ENCODE measurements around the gene TMEM200B.
"Not testable (repeated sequence)": the region's sequence is repeated elsewhere in the genome, so short reads cannot be mapped to it uniquely, and the experiment has no call there.

The TMEM200B gene

GRCh38 chr1:29108041-29108440 is 15.7 kb downstream of the TMEM200B start:
- DNase-seq (ENCODE audit: low spot score) = not testable (repeated sequence)

DNA sequence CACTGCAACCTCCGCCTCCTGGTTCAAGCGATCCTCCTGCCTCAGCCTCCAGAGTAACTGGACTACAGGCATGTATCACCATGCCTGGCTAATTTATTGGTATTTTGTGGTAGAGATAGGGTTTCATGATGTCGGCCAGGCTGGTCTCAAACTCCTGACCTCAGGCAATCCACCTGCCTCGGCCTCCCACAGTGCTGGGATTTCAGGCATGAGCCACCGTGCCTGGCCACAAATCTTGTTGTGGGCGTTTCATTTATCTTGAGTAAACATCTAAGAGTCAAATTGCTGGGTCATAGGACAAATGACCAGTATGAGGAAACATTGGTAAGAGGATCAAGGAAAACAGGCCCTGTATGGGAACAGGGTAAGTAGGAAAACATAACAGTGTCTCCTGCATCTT is 17.9 kb downstream of the TMEM200B start:
- no peak for DNase-seq (ENCODE audit: low spot score)

DNA sequence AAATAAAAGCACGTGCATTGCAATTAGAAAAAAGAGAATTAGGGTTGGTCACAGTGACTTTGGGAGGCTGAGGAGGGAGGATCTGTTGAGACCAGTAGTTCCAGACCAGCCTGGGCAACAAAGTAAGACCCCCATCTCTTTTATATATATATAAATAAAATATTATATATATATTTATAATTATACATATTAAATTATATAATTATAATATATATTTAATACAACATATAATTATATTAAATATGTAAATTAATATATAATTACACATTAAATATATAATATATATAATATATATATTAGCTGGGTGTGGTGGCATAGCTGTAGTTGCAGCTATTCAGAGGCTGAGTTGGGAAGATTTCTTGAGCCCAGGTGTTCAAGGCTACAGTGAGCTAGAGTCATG is 23.2 kb downstream of the TMEM200B start:
- DNase-seq (ENCODE audit: low spot score) = no peak

GRCh38 chr1:29099286-29099685 is 24.4 kb downstream of the TMEM200B start:
- no peak for DNase-seq (ENCODE audit: low spot score)

- no peak for DNase-seq (ENCODE audit: low spot score)
Measured at GRCh38 chr1:29096231-29096886, 27.3 kb downstream of the TMEM200B start.

- no peak for DNase-seq (ENCODE audit: low spot score)
Measured at GRCh38 chr1:29094954-29095353, 28.7 kb downstream of the TMEM200B start.

- DNase-seq (ENCODE audit: low spot score) = no peak
Measured at GRCh38 chr1:29094433-29094832, 29.3 kb downstream of the TMEM200B start.

DNA sequence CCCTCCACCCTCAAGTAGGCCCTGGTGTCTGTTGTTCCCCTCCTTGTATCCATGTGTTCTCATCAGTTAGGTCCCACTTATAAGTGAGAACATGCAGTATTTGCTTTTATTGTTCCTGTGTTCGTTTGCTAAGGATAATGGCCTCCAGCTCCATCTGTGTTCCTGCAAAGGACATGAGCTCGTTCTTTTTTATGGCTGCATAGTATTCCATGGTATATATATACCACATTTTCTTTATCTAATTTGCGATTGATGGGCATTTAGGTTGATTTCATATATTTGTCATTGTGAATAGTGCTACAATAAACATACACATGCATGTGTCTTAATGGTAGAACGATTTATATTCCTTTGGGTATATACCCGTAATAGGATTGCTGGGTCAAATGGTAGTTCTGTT is 31.0 kb downstream of the TMEM200B start:
- DNase-seq (ENCODE audit: low spot score) = not testable (repeated sequence)

DNA sequence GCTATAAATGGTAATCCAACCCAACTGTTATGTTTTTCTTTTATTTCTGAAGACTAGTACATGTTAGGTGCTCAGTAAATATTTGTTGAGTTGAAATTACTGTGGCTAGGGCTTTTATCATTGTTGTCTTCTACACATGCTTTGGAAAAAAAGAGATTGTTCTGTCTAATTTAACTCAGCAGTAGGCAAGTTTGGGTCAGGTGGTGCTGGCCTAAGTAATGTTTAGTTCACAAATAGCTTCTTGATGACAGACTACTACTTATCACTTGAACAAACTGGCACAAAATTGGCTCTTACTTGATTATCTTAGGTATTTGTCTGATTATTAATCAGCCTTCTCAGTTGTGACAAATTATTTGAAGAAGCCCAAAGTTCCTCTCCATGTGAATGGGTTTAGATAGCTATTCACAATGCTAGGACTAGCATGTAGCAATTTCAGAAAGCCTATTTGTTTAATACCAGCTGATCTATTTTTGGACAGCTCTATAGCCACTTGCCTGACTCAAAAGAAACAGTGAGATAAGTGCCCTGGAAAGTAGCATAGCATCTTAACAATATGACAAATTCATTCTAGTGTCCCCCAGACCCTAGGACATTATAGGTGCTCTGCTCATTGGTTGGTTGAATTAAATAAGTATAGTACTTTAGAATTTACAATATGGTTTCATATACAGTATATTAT is 32.6 kb downstream of the TMEM200B start:
- DNase-seq (ENCODE audit: low spot score) = no peak

- no peak for DNase-seq (ENCODE audit: low spot score)
Measured at GRCh38 chr1:29084196-29084521, 39.5 kb downstream of the TMEM200B start.

DNA sequence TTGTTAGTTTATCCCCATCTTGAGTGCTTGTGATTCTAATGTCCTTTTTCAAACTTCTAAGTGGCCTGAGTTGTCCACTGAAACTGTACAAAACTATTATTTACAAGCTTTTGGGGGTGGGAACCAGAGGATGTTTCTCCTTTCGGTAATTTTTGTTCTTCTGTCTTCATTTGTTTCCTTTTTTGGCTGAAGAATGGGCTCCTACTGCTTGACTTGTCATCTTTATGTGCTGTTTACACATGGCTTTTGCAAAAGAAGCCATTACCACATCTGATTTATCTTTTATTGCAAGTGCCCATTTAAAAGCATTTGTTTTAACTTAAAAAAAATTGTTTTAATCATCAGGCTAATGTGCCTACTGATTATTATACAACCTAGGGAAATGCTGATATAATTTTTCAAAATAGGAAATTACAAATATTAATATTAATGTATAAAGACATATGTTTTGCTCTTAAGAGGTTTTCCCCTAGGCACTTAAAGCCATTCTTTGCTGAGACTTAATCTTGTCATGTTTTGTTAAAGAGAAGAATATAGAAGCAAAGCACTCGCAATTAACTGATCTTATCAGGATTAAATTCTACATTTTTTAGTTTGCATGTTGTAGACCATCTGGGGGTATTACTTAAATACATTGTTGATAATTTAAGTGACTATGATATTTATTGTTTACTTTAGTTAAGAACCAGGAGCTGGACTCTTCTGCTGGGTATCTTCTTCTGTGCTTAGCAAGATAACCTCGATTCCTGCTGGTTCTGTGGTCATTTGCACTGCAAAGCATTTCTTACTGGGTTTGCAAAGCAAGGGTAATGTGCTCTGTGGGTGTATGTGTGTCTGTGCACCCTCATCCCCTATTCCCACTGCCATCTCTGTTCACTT is 40.1 kb downstream of the TMEM200B start:
- no peak for DNase-seq (ENCODE audit: low spot score)

GRCh38 chr1:29082519-29082918 is 41.2 kb downstream of the TMEM200B start:
- DNase-seq (ENCODE audit: low spot score) = no peak

DNA sequence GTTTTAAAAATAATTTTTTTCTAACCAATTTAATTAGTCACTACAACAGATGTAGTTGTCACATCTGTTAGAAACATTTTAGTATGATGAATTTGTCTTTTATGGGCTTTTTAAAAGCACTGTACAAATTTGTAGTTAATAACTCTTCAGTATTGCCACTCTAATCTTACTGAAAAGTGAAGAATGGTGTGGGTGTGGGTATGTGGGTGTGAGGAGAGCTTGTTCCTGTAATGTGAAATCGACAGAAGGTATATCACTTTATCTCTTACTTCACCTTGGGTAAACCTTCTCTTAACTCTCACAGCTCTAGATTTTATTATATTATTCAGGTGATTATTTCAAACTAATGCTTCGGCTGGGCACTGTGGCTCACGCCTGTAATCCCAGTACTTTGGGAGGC is 42.5 kb downstream of the TMEM200B start:
- no peak for DNase-seq (ENCODE audit: low spot score)

DNA sequence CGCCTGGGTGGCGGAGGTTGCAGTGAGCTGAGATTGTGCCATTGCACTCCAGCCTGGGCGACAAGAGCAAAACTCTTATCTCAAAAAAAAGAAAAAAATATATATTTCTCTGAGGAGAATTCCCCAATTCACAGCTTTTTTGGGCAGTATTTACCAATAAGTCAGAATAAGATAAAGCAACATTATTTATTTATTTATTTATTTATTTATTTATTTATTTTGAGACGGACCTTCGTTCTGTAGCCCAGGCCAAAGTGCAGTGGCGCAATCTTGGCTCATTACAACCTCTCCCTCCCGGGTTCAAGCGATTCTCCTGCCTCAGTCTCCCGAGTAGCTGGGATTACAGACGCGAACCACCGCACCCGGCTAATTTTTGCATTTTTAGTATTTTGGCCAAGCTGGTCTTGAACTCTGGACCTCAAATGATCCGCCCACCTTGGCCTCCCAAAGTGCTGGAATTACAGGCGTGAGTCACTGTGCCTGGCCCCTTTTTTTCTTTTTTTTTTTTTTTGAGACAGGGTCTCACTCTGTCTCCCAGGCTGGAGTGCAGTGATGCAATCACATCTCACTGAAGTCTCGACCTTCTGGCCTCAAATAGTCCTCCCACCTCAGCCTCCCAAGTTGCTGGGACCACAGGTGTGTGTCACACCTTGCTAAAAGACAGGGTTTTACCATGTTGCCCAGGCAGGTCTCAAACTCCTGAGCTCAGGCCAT is 43.6 kb downstream of the TMEM200B start:
- DNase-seq (ENCODE audit: low spot score) = not testable (repeated sequence)

GRCh38 chr1:29077155-29077554 is 46.5 kb downstream of the TMEM200B start:
- no peak for DNase-seq (ENCODE audit: low spot score)
